Small intestine (tissue), 7 donors: ENCODE measurements around the gene DPP8. TPM values are rescaled to one million over a fixed set of nuclear protein-coding genes. Genes with fewer than 3 reads are reported as not detected.

Experiments
- DNase-seq, 2 donors: peaks; one replicate each; pipeline versions ENCODE4 v3.0.0 to v3.0.0-alpha.2; 2013
- FAIRE-seq: peaks from 2 replicates; lab custom pipeline; 2012; peaks lifted over from hg19 to GRCh38; lab: Jason Lieb, UNC
- H3K27ac ChIP-seq, 3 donors: one replicate each; pipeline ENCODE4 v1.5.1; 2013; ENCODE audit warnings: low read length in 2 of 3, mild to moderate bottlenecking in 2 of 3, control low read depth in 1 of 3, inconsistent platforms in 1 of 3, low read depth in 1 of 3, moderate library complexity in 1 of 3
- H3K27me3 ChIP-seq, 3 donors: one replicate each; pipeline ENCODE4 v1.6.1; 2013; ENCODE audit warnings: low read length in 3 of 3, inconsistent platforms in 1 of 3; ENCODE audit not compliant: control insufficient read depth in 3 of 3, insufficient read depth in 3 of 3
- H3K36me3 ChIP-seq, 3 donors: one replicate each; pipeline ENCODE4 v1.6.1; 2013; ENCODE audit warnings: low read length in 3 of 3, inconsistent platforms in 1 of 3, low read depth in 1 of 3, mild to moderate bottlenecking in 1 of 3, moderate library complexity in 1 of 3; ENCODE audit not compliant: control insufficient read depth in 3 of 3, insufficient read depth in 2 of 3
- H3K4me1 ChIP-seq, 3 donors: one replicate each; pipeline ENCODE4 v1.6.1; 2013; ENCODE audit warnings: low read length in 2 of 3, inconsistent platforms in 1 of 3, low read depth in 1 of 3, mild to moderate bottlenecking in 1 of 3, moderate library complexity in 1 of 3; ENCODE audit not compliant: control insufficient read depth in 3 of 3, insufficient read depth in 2 of 3
- H3K4me3 ChIP-seq, 3 donors: one replicate each; pipeline ENCODE4 v1.5.1; 2013; ENCODE audit warnings: low read length in 3 of 3, control low read depth in 1 of 3, inconsistent platforms in 1 of 3, low read depth in 1 of 3, mild to moderate bottlenecking in 1 of 3, moderate library complexity in 1 of 3
- H3K9me3 ChIP-seq, 2 donors: one replicate each; pipeline ENCODE4 v1.6.1; 2013; ENCODE audit warnings: low read depth in 1 of 2, low read length in 1 of 2; ENCODE audit not compliant: control insufficient read depth in 2 of 2, insufficient read depth in 1 of 2
- WGBS, 3 donors: extraction: QIAGEN DNeasy Blood & Tissue Kit; methylation state at CpG; one replicate each; pipeline ENCODE4 v1.1.7; 2013; 5-methylcytosine and 5-hydroxymethylcytosine counted together
- polyA plus RNA-seq, 4 donors: library from polyadenylated mRNA; stranded (reverse) in 3 of 4; unstranded in 1 of 4; fragments of 200-250 nt in 3 of 4; fragments of 120-200 nt in 1 of 4; gene quantifications; one replicate each; pipeline versions ENCODE4 v1.2.1 to v1.2.3, GENCODE V29; 2013
- donor health status: healthy with polysubstance abuse.
- donor health status: control.
- donor health status: control.
- donor health status: Bipolar disorder and iron deficiency.
- donor health status: healthy.

Gene DPP8
- polyA plus RNA-seq, 4 donors: 9.2 to 32.0 (median 12.2) TPM

DNA sequence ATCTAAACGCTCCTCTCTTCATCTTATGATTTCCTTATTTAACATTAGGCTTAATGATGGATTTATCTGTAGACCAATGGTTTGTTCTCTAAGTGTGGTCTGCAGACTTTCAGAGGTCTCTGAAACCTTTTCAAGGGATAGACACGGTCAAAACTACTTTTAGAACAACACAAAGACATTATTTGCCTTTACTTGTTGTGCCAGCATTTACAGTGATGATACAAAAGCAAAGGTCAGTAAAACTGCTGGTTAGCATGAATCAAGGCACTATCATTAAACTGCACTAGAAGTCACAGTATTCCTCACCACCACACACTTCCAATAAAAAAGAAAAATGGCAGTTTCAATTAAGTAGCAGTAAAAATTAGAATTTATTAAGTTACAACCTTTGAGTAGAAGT is 70.3 kb downstream of the DPP8 start:
- DNase-seq (no peak), FAIRE-seq (no peak)
- no peaks in the 10 kb centered on the region for H3K27me3 ChIP-seq
- H3K4me3 ChIP-seq: no peak overlapping the region
- H3K9me3 ChIP-seq: no peaks in the 10 kb centered on the region
- H3K36me3 ChIP-seq: peaks cover 5 to 18% (median 10%) of the 10 kb centered on the region in 3 donors
- no peak overlapping the region for H3K27ac ChIP-seq
- no peaks in the 10 kb centered on the region for H3K4me1 ChIP-seq
- WGBS, 3 donors: 89 to 95% (median 94%) methylated on average over 2 of the region's 2 CpGs

DNA sequence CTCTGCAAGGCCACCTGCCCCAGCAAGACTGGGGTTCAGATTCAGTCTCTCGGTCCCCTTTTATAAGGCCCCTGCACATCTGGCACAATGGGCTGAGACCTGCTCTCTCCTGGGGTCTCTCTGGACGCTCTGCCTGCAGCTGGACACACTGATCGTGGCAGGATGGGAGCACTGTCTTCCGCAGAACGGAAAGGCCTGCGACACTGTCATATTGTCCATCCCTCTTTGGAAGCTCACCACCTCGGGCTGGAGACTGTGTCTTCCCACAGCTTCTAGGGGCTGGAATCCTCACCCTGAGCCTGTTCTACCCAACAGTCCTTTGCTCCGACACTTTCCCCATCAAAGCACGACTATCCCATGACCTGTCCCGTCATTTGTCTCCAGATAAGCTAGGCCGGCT is 83.3 kb downstream of the DPP8 start:
- no peak for FAIRE-seq
- Histone ChIP-seq H3K27ac (no peak overlapping the region), H3K36me3 (no peaks in the 10 kb centered on the region), H3K27me3 (no peaks in the 10 kb centered on the region), H3K4me3 (no peak overlapping the region), H3K9me3 (no peaks in the 10 kb centered on the region), H3K4me1 (no peaks in the 10 kb centered on the region)
- no peak for DNase-seq
- WGBS, 3 donors: 80 to 82% (median 81%) methylated on average over 11 of the region's 11 CpGs

DNA sequence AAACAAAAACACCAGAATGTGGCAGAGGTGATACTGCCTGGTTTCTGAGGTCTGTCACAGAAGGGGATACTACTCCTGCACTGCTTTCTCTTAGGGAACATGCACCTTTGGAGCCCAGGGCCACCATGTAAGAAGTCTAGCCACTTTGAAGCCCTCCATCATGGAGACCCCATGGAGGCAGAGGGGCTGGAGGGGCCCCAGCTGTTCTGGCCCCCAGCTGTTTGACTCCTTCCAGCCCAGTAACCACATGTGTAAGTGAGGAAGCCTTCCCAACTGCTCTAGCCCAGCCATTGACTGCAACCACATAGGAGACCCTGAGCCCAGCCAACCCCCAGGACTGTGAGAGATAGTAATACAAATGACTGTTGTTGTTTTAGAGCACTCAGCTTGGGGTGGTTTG is 85.8 kb downstream of the DPP8 start:
- H3K4me1 ChIP-seq: no peaks in the 10 kb centered on the region
- H3K27me3 ChIP-seq: no peaks in the 10 kb centered on the region
- FAIRE-seq: no peak
- no peak for DNase-seq
- no peak overlapping the region for H3K27ac ChIP-seq
- H3K9me3 ChIP-seq: no peaks in the 10 kb centered on the region
- no peak overlapping the region for H3K4me3 ChIP-seq
- H3K36me3 ChIP-seq: no peaks in the 10 kb centered on the region

- H3K36me3 ChIP-seq: no peaks in the 10 kb centered on the region
- no peak overlapping the region for H3K4me3 ChIP-seq
- H3K9me3 ChIP-seq: no peaks in the 10 kb centered on the region
- FAIRE-seq (no peak), DNase-seq (no peak)
- H3K4me1 ChIP-seq: peaks cover 2 to 11% (median 4%) of the 10 kb centered on the region in 3 donors
- peaks cover 6 to 18% (median 9%) of the 10 kb centered on the region in 3 donors for H3K27me3 ChIP-seq
- WGBS, 3 donors: 73 to 94% (median 81%) methylated on average over 2 of the region's 2 CpGs
- H3K27ac ChIP-seq: no peak overlapping the region
Observed at GRCh38 chr15:65426216-65426853, 91.2 kb downstream of the DPP8 start.

GRCh38 chr15:65424683-65425082 is 92.8 kb downstream of the DPP8 start:
- H3K27ac ChIP-seq: no peak overlapping the region
- DNase-seq (no peak), FAIRE-seq (no peak)
- peaks cover 2 to 19% (median 4%) of the 10 kb centered on the region in 3 donors for H3K4me1 ChIP-seq
- H3K36me3 ChIP-seq: no peaks in the 10 kb centered on the region
- H3K4me3 ChIP-seq: no peak overlapping the region
- 50 to 78% (median 70%) methylated on average over 5 of the region's 5 CpGs for WGBS, 3 donors
- peaks cover 10 to 30% (median 10%) of the 10 kb centered on the region in 3 donors for H3K27me3 ChIP-seq
- no peaks in the 10 kb centered on the region for H3K9me3 ChIP-seq

DNA sequence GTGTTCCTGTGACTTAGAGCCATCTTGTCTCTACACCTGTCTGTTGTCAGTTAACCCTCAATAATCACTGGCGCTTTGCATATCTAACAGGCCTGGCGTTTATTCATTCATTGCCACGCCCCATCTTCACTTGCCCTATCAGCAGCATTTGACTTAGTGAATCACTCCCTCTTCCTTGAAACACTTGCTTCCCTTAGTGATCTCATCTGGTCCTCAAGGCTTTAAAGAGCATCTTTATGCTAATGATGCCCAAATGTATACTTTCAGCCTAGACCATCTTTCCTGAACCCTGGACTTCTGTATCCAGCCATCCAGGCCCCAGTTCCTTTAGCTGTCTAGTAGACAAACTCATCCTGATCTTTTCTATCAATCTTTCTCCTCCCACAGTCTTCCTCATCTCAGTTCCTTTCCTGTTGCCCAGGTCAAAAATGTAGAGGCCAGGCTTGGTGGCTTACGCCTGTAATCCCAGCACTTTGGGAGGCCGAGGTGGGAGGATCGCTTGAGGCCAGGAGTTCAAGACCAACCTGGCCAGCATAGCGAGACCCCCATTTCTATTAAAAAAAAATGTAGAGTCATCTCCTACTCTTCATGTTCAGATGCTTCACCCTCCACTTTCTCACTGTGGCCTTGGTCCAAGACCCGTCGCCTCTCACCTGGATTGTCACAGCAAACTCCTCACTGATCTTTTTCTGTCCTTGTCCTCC is 93.4 kb downstream of the DPP8 start:
- DNase-seq (peak; percentile 21 to 30), FAIRE-seq (no peak)
- Histone ChIP-seq H3K36me3 (no peaks in the 10 kb centered on the region), H3K27ac (no peak overlapping the region), H3K27me3 (peaks cover 10 to 30% (median 10%) of the 10 kb centered on the region in 3 donors), H3K4me1 (peaks cover 2 to 19% (median 4%) of the 10 kb centered on the region in 3 donors), H3K4me3 (no peak overlapping the region), H3K9me3 (no peaks in the 10 kb centered on the region)
- 63 to 79% (median 75%) methylated on average over 9 of the region's 9 CpGs for WGBS, 3 donors

DNA sequence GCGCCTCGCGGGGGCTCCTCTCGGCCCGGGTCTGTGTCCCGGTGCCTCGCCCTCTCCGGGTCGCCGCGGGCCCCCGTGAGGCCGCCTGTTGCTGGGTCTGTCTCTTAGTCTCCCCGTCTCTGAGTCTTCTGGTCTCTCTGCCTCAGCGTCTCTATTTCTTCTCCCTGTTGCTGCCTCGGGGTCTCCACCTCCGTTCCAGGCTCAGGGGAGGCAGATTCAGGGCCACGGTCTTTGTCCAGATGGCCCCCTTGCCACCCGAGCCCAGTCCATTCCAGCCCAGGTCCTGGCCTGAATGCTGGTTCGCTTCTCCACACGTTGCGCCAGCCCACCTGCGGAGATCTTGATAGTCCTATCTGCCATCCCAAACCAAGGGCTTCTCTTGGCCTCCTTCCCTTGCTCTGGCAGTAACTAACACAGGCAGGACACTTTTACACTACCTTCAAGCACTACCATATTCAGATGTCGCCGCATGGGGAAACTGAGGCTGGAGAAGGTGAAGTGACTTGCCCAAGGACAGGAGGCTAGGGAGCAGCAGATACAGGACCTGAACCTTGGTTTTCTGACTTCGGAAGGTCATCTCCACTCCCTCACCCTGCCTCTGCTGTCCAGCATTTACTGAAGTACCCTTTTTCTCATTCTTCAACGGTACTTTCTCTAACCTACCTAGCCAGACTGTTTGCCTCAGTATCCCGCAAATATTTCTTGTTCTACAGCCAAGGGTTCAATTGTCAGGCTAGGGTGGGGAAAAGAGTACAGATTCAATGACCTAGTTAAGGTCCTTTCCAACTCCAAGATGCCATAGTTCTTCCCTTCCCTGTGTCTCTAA is 94.1 kb downstream of the DPP8 start:
- H3K4me3 ChIP-seq: peak overlapping the region in 2 of 3 donors; percentile 34 to 46
- H3K9me3 ChIP-seq: no peaks in the 10 kb centered on the region
- no peak overlapping the region for H3K27ac ChIP-seq
- DNase-seq (peak in 1 of 2 donors; percentile 37), FAIRE-seq (no peak)
- peaks cover 10 to 32% (median 10%) of the 10 kb centered on the region in 3 donors for H3K27me3 ChIP-seq
- 27 to 34% (median 30%) methylated on average over 19 to 28 of the region's 28 CpGs for WGBS, 3 donors
- peaks cover 2 to 19% (median 4%) of the 10 kb centered on the region in 3 donors for H3K4me1 ChIP-seq
- H3K36me3 ChIP-seq: no peaks in the 10 kb centered on the region
